HL-60/S4 treated with phorbol 12-myristate 13-acetate at 8.2 ng/mL for 4 days and 3 days (cell line): ENCODE measurements around the gene PF4V1.

ENCODE experiments used
- in situ Hi-C: fragments of 300-500 bp; cut with MboI; formaldehyde crosslinking; loops from 2 replicates; pipeline ENCODE4 v1.15.0; 2022; ENCODE audit warnings: low sequenced_read_pairs

The PF4V1 gene

DNA sequence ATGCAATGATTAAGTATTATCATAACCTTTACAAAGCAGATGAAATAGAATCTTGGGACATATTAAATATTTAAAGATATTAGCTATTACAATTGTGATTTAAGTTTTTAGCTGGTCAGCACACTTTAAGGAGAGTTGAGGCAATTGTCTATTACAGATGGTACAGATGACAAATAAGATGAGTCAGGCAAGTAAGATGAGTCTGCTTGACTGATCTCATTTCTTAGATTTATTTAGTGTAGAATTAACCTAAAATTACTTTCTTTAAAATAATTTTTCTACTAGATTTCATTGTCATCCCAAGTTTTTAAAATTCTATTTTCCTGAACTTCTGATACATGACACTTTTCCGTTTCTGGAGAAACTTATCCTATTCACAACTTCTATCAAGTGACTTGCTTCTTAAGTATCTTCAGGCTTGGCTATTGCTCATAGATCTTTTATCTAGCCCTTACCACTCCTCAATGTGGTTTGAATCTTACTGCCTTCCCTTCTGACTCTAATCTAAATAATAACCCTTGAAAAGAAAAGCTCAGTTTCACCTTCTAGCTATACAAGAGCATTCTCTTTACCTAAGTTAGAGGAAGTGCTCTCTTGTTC is 49.0 kb downstream of the PF4V1 start:
- in situ Hi-C loops: no loop called here

DNA sequence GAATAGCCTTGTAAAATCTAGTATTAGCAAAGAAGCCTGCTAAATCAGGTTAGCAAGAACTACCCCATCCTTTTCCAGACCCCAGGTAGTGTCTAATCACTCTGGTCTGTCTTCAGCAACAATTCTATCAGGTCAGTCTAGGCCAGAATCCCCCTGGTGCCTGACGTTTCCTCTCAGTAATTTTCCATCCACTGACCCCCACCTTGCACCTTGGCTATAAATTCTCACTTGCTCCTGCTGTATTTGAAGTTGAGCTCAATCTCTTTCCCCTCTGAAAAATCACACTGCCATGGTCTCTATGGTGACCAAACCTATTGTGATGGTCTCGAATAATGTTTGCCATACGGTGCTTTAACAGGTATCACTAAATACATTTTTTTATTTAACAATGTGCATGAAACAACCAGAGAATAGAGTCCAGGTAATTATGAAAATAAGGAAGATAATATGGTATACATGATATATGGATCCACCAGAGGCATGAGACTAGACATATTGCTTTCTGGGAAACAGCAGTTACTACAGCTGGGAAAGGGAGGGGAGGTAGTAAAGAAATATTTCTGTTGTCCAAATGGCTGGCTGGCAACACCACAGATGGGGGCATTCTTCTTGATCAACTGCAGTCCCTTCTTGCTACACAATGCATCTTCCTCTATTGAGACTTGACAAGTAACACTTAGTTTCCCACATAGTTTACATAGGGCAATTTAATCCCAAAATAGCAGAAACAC is 49.9 kb downstream of the PF4V1 start:
- in situ Hi-C loops: no loop called here
